ENCODE results near the gene PTPRD. TPM values are rescaled to one million over a fixed set of nuclear protein-coding genes. Genes with fewer than 3 reads are reported as not detected.

Gene PTPRD
- total RNA-seq, 1 experiment from 2014 or later: not detected

DNA sequence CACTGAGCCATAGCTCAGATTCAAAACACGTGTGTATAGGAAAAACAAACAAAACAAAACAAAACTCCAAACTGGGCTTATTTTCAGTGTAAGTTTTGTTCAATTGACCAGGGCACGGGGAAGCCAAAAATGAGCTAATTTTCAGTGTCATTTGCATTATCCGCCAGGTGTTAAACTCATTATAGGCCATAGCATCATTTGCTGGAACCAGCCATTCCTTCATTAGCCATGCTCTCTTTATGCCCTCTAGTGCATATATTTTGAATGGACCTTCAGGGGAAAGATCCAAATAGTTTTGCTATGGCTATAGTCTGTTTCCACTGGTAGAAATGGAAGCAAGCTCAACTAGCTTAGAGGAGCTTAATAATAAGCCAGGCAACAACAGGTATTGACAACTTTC is 1608.0 kb downstream of the PTPRD start:
- no peak for DNase-seq (ENCODE audit: low spot score)
- Histone ChIP-seq H3K4me3 (ENCODE audit: low read depth, low read length, poor library complexity, severe bottlenecking) (no peak overlapping the region), H3K36me3 (ENCODE audit: insufficient read depth, low read length, poor library complexity, severe bottlenecking) (no peaks in the 10 kb centered on the region), H3K9me3 (ENCODE audit: low read depth, low read length, poor library complexity, severe bottlenecking) (no peaks in the 10 kb centered on the region), H3K4me1 (ENCODE audit: insufficient read depth, low read length, poor library complexity, severe bottlenecking) (no peaks in the 10 kb centered on the region), H3K27ac (ENCODE audit: low read depth, low read length, poor library complexity, severe bottlenecking) (no peak overlapping the region), H3K27me3 (replicated peaks; ENCODE audit: insufficient read depth, low read depth, low read length, poor library complexity) (no peaks in the 10 kb centered on the region)
- TF ChIP-seq, protein P1, sequence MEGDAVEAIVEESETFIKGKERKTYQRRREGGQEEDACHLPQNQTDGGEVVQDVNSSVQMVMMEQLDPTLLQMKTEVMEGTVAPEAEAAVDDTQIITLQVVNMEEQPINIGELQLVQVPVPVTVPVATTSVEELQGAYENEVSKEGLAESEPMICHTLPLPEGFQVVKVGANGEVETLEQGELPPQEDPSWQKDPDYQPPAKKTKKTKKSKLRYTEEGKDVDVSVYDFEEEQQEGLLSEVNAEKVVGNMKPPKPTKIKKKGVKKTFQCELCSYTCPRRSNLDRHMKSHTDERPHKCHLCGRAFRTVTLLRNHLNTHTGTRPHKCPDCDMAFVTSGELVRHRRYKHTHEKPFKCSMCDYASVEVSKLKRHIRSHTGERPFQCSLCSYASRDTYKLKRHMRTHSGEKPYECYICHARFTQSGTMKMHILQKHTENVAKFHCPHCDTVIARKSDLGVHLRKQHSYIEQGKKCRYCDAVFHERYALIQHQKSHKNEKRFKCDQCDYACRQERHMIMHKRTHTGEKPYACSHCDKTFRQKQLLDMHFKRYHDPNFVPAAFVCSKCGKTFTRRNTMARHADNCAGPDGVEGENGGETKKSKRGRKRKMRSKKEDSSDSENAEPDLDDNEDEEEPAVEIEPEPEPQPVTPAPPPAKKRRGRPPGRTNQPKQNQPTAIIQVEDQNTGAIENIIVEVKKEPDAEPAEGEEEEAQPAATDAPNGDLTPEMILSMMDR (conservative IDR thresholded peaks at IDR 0.05; ENCODE audit: low read depth, low read length): no peak
- TF ChIP-seq EZH2 (IDR thresholded peaks at IDR 0.05; ENCODE audit: borderline replicate concordance, low read depth, low read length, poor library complexity, severe bottlenecking): no peak
- no TSS peak for BruUV-seq (replicated peaks)
- CTCF ChIA-PET: no interaction called here
- POLR2A ChIA-PET (ENCODE audit: low non-redundant PET): no interaction called here
- intact Hi-C loops (cut with micrococcal nuclease; ENCODE audit: unreplicated experiment): no loop called here

DNA sequence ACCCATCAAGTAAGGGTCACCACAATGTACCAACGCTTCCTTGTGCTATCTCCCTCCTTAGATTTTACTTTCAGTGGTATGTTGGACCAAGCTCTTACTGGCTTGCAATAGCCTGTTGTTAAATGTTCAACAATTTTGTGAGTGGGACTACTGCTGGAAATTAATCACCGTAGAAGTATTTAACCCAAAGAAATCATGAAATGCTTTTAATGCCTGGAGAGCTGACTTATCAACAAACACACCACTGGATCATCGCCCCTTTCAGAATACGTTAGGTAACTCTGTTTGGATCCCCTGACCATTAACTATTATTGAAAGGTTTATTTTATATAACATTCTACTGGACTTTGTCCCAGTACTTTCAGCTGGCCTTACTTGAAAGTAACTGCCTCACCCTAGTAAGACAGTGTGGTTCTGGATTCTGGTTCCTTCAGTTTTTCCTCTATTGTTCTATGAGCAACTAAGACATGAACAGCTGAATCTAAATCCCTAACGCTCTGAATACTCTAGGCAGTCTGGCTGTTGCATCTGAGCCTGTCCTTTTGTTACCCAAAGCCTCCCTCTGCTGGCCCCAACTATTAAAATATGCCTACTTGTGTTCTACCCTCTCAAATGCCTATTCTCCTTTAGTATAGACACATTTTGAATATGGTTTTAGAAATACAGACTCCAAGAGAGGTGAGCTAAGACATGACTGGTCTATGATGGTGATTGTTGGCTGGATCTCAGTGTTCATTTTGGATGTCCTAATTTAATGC is 1609.8 kb downstream of the PTPRD start:
- POLR2A ChIA-PET (ENCODE audit: low non-redundant PET): no interaction called here
- H3K4me1 ChIP-seq (ENCODE audit: insufficient read depth, low read length, poor library complexity, severe bottlenecking): no peaks in the 10 kb centered on the region
- intact Hi-C loops (cut with micrococcal nuclease; ENCODE audit: unreplicated experiment): no loop called here
- H3K9me3 ChIP-seq (ENCODE audit: low read depth, low read length, poor library complexity, severe bottlenecking): no peaks in the 10 kb centered on the region
- H3K27me3 ChIP-seq (replicated peaks; ENCODE audit: insufficient read depth, low read depth, low read length, poor library complexity): no peaks in the 10 kb centered on the region
- H3K36me3 ChIP-seq (ENCODE audit: insufficient read depth, low read length, poor library complexity, severe bottlenecking): no peaks in the 10 kb centered on the region
- DNase-seq (ENCODE audit: low spot score): no peak
- CTCF ChIA-PET: no interaction called here
- TF ChIP-seq, protein P1 (conservative IDR thresholded peaks at IDR 0.05; ENCODE audit: low read depth, low read length): no peak
- TF ChIP-seq EZH2 (IDR thresholded peaks at IDR 0.05; ENCODE audit: borderline replicate concordance, low read depth, low read length, poor library complexity, severe bottlenecking): no peak
- no peak overlapping the region for H3K4me3 ChIP-seq (ENCODE audit: low read depth, low read length, poor library complexity, severe bottlenecking)
- no TSS peak for BruUV-seq (replicated peaks)
- H3K27ac ChIP-seq (ENCODE audit: low read depth, low read length, poor library complexity, severe bottlenecking): no peak overlapping the region

DNA sequence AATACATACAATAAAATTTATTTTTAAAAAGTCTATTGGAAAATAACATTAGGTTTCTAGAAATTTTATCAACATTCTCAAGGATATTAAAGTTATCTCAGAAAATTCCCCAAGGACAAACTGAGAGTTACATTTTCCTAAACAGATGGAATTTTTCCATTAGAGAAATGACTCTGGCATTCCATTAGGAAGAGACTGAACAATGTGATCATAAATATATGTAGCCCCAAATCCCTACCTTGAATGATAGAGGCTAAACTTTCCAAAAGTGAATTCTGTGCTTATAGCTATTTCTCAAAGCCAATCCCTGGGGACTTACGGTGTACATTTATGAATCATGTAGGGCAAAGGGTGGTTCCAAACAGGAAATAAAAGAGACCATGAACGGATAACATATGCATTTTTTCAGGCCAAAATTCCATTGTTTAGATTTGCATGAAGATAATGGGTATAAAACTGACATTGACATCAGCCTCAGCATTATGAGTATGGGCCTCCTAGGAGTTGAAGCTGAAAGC is 1632.2 kb downstream of the PTPRD start:
- Histone ChIP-seq H3K9me3 (ENCODE audit: low read depth, low read length, poor library complexity, severe bottlenecking) (no peaks in the 10 kb centered on the region), H3K36me3 (ENCODE audit: insufficient read depth, low read length, poor library complexity, severe bottlenecking) (no peaks in the 10 kb centered on the region), H3K4me3 (ENCODE audit: low read depth, low read length, poor library complexity, severe bottlenecking) (no peak overlapping the region), H3K27me3 (replicated peaks; ENCODE audit: insufficient read depth, low read depth, low read length, poor library complexity) (no peaks in the 10 kb centered on the region), H3K27ac (ENCODE audit: low read depth, low read length, poor library complexity, severe bottlenecking) (no peak overlapping the region), H3K4me1 (ENCODE audit: insufficient read depth, low read length, poor library complexity, severe bottlenecking) (no peaks in the 10 kb centered on the region)
- DNase-seq (ENCODE audit: low spot score): peak; percentile 0
- intact Hi-C loops (cut with micrococcal nuclease; ENCODE audit: unreplicated experiment): no loop called here
- CTCF ChIA-PET: no interaction called here
- TF ChIP-seq EZH2 (IDR thresholded peaks at IDR 0.05; ENCODE audit: borderline replicate concordance, low read depth, low read length, poor library complexity, severe bottlenecking): no peak
- TF ChIP-seq, protein P1 (conservative IDR thresholded peaks at IDR 0.05; ENCODE audit: low read depth, low read length): no peak
- POLR2A ChIA-PET (ENCODE audit: low non-redundant PET): no interaction called here
- BruUV-seq (replicated peaks): no TSS peak
